Measurements from ENCODE around the gene FHL3.
"Not testable (repeated sequence)": the region's sequence is repeated elsewhere in the genome, so short reads cannot be mapped to it uniquely, and the experiment has no call there.

Gene FHL3

DNA sequence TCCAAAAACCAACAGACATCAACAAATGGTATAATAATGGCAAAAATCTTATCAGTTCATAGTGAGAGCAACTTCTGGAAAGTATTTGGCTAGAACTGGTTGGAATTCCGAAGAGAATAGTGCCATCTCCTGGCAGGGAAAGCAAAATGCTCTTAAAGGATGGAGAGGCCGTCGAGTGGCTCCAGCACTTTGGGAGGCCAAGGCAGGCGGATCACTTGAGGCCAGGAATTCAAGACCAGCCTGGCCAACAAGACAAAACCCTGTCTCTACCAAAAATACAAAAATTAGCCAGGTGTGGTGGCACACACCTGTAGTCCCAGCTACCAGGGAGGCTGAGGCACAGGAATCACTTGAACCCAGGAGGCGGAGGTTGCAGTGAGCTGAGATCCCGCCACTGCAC, 30.2 kb downstream of the FHL3 start:
- DNase-seq: peak; percentile 64

DNA sequence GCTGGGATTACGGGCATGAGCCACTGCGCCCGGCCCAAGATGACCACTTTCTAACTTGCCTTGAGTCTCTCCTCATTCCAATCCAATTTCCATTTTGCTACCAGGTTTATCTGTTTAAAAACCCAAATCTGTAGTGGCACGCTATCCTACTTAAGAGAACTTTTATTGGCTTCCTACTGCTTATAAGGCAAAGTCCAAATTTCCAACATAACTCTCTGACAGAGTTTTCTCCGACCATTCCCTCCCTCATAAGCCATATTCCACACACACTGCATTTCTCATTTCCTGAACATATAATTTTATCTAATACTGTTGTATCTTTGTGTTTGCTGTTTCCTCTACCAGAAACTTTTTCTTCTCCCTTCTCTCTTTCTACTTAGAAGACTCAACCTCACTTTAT, 30.7 kb downstream of the FHL3 start:
- no peak for DNase-seq

DNA sequence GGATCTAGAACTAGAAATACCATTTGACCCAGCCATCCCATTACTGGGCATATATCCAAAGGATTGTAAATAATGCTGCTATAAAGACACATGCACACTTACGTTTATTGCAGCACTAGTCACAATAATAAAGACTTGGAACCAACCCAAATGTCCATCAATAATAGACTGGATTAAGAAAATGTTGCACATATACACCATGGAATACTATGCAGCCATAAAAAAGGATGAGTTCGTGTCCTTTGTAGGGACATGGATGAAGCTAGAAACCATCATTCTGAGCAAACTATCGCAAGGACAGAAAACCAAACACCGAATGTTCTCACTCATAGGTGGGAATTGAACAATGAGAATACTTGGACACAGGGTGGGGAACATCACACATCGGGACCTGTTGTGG, 31.6 kb downstream of the FHL3 start:
- not testable (repeated sequence) for DNase-seq

DNA sequence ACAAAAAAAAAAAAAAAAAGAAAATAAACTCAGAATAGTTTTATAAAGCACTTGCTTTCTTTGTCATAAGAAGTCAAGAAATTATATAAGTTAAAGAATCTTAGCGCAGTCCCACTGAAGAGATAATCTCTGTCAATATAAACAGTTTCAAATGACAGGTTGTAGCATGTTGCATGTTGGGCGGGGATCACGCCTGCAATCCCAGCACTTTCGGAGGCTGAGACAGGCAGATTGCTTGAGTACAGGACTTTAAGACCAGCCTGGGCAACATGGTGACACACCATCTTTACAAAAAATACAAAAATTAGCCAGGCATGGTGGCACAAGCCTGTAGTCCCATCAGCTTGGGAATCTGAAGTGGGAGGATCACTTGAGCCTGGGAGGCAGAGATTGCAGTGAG, 40.0 kb downstream of the FHL3 start:
- DNase-seq: no peak

DNA sequence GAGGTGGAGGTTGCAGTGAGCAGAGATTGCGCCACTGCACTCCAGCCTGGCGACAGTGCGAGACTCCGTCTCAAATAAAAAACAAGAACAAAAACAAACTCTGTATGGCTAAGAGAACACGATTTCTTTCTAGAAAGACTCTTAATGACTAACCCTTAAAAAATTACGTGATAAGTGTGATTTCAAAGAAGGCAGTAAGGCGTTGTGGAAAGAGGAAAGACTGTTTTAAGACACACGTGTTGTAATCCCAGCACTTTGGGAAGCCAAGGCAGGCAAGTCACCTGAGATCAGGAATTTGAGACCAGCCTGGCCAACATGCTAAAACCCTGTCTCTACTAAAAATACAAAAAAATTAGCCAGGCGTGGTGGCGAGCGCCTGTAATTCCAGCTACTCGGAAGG, 41.2 kb downstream of the FHL3 start:
- not testable (repeated sequence) for DNase-seq

DNA sequence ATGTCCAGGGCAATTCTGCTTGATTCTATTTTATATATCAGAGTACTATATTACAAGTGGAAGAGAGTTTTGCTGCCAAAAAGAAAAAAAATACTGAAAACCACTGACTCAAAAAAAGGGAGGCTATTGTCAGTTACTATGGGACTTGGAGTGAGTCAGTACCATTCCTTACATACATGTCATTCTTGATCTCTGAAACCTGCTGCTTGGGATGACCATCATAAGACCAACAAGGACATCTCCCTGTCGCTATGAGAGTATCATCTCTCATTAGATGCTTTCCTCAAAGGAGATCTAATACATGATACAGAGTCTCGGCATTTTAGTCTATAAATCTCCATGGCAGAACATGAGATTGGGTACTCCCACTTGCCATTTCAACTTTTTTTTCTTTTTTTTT, 46.6 kb downstream of the FHL3 start:
- no peak for DNase-seq

DNA sequence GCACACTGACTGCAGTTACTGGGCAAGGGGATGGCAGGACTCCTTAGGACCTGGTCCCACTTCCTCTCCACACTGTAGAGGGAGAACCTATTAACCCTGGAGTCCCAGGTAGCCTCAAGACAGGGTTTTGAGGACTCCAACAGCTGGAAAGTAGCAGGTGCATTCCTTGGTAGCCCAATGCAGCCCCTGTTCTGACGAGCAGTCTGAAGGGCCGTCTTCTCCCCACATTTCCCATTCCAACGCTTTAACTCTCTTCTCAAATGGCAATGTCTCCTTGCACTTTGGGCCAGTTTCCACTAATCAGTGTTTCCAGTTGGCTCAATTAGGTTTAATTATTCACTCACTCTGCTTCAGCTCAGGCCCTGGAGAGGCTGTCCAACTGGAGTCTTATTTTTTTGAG, 49.6 kb downstream of the FHL3 start:
- DNase-seq: no peak

DNA sequence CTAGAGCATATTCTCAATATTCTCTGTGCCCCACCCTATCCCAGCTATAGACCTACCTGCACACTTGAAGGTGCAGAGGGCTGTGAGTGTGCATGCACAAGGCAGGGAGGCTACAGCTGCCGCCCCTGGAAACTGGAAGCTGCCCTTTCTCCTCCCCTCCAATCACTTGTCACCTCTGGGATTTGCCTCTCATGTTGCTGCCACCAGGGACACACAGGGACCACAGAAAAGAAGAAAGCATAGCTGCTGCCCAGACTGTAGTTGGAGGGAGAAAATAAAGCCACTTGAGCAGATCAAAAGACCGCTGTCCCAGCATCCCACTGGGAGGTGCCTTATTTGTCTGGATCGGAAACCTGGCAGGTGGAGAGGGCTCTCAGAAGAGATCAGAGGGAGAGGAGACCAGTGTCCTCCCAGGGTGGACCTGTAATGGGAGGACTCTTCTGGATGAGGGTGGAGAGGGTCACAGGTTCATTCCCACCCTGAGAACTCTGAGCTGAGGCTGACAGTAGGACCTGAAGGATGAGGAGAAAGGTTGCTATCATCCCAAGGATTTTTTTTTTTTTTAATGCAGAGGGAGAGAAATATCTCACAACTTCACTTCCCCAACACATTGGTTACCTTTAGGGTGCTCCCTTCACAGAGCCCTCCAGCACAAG, 50.9 kb downstream of the FHL3 start:
- DNase-seq: no peak

DNA sequence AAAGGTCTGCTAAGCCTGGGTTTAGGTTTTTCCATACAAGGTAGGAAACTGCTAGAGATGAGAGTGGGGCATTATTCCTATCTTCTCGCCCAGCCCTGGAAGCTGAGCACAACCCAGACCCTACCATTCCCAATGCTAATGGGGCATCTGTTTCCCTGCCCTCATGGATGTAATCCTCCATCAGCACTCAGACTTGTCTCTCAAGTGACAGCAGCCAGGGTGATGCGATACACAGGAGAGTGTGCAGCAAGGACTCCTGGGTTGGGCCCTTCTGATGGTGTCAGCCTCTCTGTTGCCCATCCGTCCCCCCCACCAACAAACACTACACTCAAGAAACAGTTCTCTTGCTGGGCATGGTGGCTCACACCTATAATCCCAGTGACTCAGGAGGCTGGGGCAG, 52.6 kb downstream of the FHL3 start:
- no peak for DNase-seq

DNA sequence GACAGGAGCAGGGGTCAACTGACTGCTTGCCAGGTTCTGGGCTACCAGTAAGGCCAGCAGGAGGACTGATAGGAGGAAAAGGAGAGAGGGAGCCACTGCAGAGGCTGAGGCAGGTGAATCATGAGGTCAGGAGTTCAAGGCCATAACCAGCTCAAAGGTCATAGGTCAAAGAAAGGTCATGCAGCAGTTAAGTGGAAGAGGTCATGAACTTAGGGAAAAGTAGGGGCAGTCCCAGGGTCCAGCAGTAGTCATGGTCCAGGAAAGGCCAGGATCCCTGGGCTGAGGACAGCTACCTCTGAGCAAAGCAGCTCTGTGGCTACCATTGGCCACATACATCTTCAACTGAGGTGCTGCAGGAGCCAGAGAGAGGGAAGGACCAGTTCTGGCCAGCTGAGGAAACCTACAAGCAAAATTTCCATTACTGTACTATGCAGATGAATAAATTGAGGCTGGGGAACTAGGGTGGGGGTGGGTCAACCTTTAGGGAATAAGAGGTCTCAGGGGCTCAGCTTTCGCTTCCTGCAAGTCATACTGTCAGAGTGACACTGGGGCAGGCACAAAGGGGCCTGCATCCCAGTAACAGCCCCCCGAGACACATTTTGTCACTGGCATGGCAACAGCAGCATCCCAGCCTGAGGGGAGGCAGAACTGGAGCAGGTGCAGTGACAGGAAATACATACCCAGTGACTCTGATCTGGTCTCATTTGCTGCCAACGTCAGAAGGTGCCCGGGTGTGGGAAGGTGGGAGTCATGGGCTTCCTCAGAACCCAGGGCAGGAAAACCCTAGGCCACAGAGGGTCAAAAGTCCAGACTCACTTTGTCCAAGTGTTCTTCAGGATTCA, 53.3 kb downstream of the FHL3 start:
- DNase-seq: no peak

DNA sequence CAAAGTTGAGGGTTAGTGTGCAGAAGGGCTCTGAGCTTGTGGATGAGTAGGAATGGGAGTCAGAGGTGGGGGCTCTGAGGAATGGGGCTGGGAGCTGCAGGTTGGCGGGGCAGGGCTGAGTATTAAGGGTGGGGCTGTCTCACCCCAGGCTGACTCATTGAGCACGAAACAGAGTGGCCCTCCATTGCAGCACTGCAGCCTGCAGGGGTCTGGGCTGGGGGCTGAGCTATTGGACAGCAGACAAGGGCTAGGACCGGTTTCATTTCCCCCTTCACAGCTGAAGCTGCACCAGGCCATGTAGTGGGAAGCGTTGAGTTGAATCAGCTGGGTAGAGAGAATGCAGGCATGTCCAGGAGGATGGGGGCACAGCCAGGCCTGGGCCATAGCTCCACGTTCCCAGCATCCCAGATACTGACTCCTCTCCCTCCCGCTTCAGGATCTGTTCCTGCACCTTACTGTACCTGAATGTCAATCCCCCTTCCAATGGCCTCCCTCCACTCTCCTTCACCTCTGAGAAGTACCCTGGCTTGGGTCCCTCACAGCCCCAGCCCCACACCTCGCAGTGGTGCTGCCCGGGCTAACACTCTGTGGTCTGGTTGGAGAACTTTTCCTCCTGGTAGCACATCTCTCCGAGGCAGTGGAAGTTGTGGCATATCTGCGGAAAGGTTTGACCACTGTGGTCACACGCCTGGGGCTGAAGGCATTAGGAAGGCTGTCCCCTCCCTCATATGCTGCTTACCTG, 54.1 kb downstream of the FHL3 start:
- no peak for DNase-seq

DNA sequence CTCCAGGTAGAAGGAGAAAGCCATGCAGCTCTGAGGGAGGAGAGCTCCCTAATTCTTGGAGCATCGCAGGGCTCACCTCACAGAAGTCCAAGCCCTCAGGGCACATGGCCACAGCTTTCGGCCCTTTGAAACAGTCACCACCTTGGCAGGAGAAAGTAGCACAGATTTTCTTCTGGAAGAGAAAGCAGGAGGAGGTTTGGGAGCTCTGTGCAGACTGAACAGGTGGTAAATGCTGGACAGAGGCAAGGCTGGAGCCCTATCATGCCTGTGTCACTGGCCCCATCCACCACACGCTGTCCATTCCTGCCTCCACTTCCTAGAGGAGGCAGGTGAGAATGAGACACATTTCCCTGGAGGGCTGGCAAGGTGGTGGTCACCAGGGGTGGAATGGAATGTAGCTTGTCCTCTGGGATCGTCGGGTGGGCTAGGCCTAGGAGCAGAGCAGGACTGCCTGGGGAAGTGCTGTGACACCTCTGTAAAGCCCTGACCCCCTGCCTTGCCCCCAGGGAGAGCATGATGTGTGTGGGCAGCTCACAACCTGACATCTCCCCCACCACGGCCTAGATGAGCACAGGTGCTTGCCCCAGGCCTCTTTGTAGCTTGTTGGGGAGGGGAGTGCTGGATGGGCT, 55.7 kb downstream of the FHL3 start:
- no peak for DNase-seq

DNA sequence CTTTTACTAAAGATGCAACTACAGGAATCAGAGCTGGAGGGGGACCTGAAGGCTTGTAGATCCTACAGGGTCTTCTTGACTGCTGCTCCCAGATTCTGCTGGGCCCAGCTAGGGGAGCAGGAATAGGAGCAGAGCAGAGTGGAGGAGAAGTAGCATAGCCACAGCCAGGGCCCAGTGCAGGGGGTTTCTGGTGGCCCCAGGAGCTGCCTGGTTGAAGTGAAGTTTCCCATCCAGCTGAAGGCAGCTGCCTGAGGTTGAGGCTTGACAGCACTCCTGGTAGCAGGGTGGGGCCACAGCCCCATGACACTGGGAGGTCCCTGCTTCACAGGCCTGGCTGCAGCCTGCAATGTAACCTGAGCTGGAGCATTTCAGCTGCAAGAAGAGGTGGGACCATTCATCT, 56.5 kb downstream of the FHL3 start:
- DNase-seq: no peak

DNA sequence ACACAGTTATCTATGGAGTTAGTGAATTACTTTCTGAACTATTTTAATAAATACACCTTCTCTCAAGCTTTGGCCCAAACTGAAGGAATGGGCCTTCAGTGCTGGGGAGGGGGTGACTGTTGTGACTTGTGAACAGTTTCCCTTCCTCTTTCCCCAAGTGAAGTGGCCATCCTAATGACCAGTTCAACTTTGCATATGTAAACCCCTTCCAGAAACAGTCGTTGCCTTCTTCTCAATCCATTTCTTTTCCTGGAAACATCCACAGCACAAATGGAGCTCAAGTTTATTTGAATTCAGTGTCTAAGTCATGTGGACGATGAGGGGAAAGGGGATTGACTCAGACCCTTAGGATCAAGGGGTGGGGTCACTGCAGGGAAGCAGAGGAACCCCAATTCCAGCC, 57.1 kb downstream of the FHL3 start:
- DNase-seq: no peak

DNA sequence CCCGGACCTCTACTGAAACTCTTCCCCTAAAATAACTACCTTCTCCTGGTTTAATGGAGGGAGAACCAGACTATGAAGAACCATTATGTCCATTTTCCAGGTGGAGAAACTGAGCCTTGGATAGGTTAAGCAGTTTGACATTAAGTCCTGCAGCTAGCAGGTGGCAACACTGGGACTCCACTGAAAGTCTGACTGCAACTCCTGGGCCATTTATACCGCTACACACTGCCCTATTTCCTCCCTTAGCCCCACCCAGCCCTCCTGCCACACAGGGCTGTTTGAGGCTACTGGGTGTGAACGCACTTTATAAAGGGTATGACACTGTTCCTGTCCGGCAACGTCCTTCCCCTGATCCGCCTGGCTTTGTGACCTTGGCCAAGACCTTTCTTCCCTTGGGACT, 58.0 kb downstream of the FHL3 start:
- no peak for DNase-seq

Measured in islet precursor cell (in vitro differentiated cells).